Measurements from ENCODE around the gene SOWAHC. TPM values are rescaled to one million over a fixed set of nuclear protein-coding genes. Genes with fewer than 3 reads are reported as not detected.

SOWAHC gene
- total and polyA plus RNA-seq, 4 experiments from 2014 or later = 0.37 to 1.5 (median 1.1) TPM

GRCh38 chr2:109609352-109610024, 4.7 kb upstream of the SOWAHC start:
- peaks cover 25 to 44% of the 10 kb centered on the region in 2 donors for H3K27me3 Mint-ChIP-seq
- POLR2A ChIA-PET (ENCODE audit: partially characterized antibody) = no interaction called here
- no peak for DNase-seq
- peak overlapping the region in 4 of 8 donors; percentile 23 to 55 (median 50) for H3K4me3 Mint-ChIP-seq
- CTCF ChIA-PET (ENCODE audit: partially characterized antibody) = no interaction called here
- H3K36me3 Mint-ChIP-seq = no peaks in the 10 kb centered on the region
- Histone ChIP-seq H3K9me3 (ENCODE audit: control insufficient read depth in 1 of 2, low read length in 2 of 2) (no peaks in the 10 kb centered on the region), H3K4me1 (ENCODE audit: insufficient read depth, low read length) (no peaks in the 10 kb centered on the region), H3K27ac (ENCODE audit: low read depth, low read length) (no peak overlapping the region), H3K4me3 (ENCODE audit: low read length in 2 of 2) (no peak overlapping the region), H3K36me3 (ENCODE audit: insufficient read depth, low read length) (no peaks in the 10 kb centered on the region), H3K27me3 (ENCODE audit: insufficient read depth, low read length) (no peaks in the 10 kb centered on the region)
- H3K4me1 Mint-ChIP-seq = peaks cover 13 to 25% (median 17%) of the 10 kb centered on the region in 4 donors
- peaks cover 0 to 12% (median 6%) of the 10 kb centered on the region in 8 donors for H3K9me3 Mint-ChIP-seq
- H3K27ac Mint-ChIP-seq = peak overlapping the region in 1 of 7 donors; percentile 80
- intact Hi-C loops (cut with micrococcal nuclease) = no loop called here

- POLR2A ChIA-PET (ENCODE audit: partially characterized antibody) = no interaction called here
- no peaks in the 10 kb centered on the region for H3K36me3 ChIP-seq (ENCODE audit: insufficient read depth, low read length)
- H3K4me1 ChIP-seq (ENCODE audit: insufficient read depth, low read length) = no peaks in the 10 kb centered on the region
Observed at GRCh38 chr2:109611467-109612095, 2.6 kb upstream of the SOWAHC start.

GRCh38 chr2:109613081-109613921, 863 bp upstream of the SOWAHC start:
- H3K4me3 Mint-ChIP-seq = peak overlapping the region; percentile 86 to 95 (median 90)
- H3K27ac ChIP-seq (ENCODE audit: low read depth, low read length) = no peak overlapping the region
- no peaks in the 10 kb centered on the region for H3K9me3 ChIP-seq (ENCODE audit: control insufficient read depth in 1 of 2, low read length in 2 of 2)
- intact Hi-C loops (cut with micrococcal nuclease) = no loop called here
- H3K36me3 Mint-ChIP-seq = peaks cover 0 to 2% of the 10 kb centered on the region in 2 donors
- peaks cover 31 to 44% of the 10 kb centered on the region in 2 donors for H3K27me3 Mint-ChIP-seq
- CTCF ChIA-PET (ENCODE audit: partially characterized antibody) = no interaction called here
- H3K4me3 ChIP-seq (ENCODE audit: low read length in 2 of 2) = peak overlapping the region in 1 of 2 donors; percentile 41
- no peaks in the 10 kb centered on the region for H3K36me3 ChIP-seq (ENCODE audit: insufficient read depth, low read length)
- peaks cover 17 to 33% (median 25%) of the 10 kb centered on the region in 4 donors for H3K4me1 Mint-ChIP-seq
- DNase-seq = peak in 2 of 5 donors; percentile 4 to 12
- peaks cover 0 to 12% (median 10%) of the 10 kb centered on the region in 8 donors for H3K9me3 Mint-ChIP-seq
- peaks cover 8% of the 10 kb centered on the region for H3K27me3 ChIP-seq (ENCODE audit: insufficient read depth, low read length)
- POLR2A ChIA-PET (ENCODE audit: partially characterized antibody) = no interaction called here
- peak overlapping the region; percentile 56 to 88 (median 79) for H3K27ac Mint-ChIP-seq
- H3K4me1 ChIP-seq (ENCODE audit: insufficient read depth, low read length) = no peaks in the 10 kb centered on the region

More at GRCh38 chr2:109611467-109612095, 2.6 kb upstream of the SOWAHC start:
- H3K36me3 Mint-ChIP-seq = peaks cover 0 to 2% of the 10 kb centered on the region in 2 donors
- peaks cover 0 to 12% (median 10%) of the 10 kb centered on the region in 8 donors for H3K9me3 Mint-ChIP-seq
- peaks cover 17 to 33% (median 24%) of the 10 kb centered on the region in 4 donors for H3K4me1 Mint-ChIP-seq
- CTCF ChIA-PET (ENCODE audit: partially characterized antibody) = no interaction called here
- peaks cover 8% of the 10 kb centered on the region for H3K27me3 ChIP-seq (ENCODE audit: insufficient read depth, low read length)
- peak overlapping the region in 2 of 8 donors; percentile 13 to 94 for H3K4me3 Mint-ChIP-seq
- no peaks in the 10 kb centered on the region for H3K9me3 ChIP-seq (ENCODE audit: control insufficient read depth in 1 of 2, low read length in 2 of 2)
- peaks cover 29 to 47% of the 10 kb centered on the region in 2 donors for H3K27me3 Mint-ChIP-seq
- no peak for DNase-seq
- no peak overlapping the region for H3K4me3 ChIP-seq (ENCODE audit: low read length in 2 of 2)
- H3K27ac Mint-ChIP-seq = peak overlapping the region in 2 of 7 donors; percentile 29 to 58
- intact Hi-C loops (cut with micrococcal nuclease) = no loop called here
- no peak overlapping the region for H3K27ac ChIP-seq (ENCODE audit: low read depth, low read length)

- Mint-ChIP-seq H3K9me3 (peaks cover 0 to 12% (median 9%) of the 10 kb centered on the region in 8 donors), H3K27me3 (peaks cover 24 to 35% of the 10 kb centered on the region in 2 donors), H3K27ac (peak overlapping the region in 1 of 7 donors; percentile 1), H3K4me3 (peak overlapping the region in 5 of 8 donors; percentile 50 to 75 (median 61)), H3K36me3 (peaks cover 0 to 2% of the 10 kb centered on the region in 2 donors), H3K4me1 (peaks cover 10 to 26% (median 20%) of the 10 kb centered on the region in 4 donors)
- ChIA-PET POLR2A (ENCODE audit: partially characterized antibody) (interaction anchor here (1.4 kb wide), 1 partner anchor 10 kb away, joined by 4 read pairs; no protein-coding TSS in a partner anchor), CTCF (ENCODE audit: partially characterized antibody) (interaction anchor here (1.2 to 1.3 kb wide), 2 partner anchors 14 to 68 kb away, joined by 3 read pairs; no protein-coding TSS in a partner anchor)
- no peaks in the 10 kb centered on the region for H3K9me3 ChIP-seq (ENCODE audit: control insufficient read depth in 1 of 2, low read length in 2 of 2)
- H3K27ac ChIP-seq (ENCODE audit: low read depth, low read length) = no peak overlapping the region
- H3K4me3 ChIP-seq (ENCODE audit: low read length in 2 of 2) = peak overlapping the region in 1 of 2 donors; percentile 41
- H3K4me1 ChIP-seq (ENCODE audit: insufficient read depth, low read length) = no peaks in the 10 kb centered on the region
- intact Hi-C loops (cut with micrococcal nuclease) = no loop called here
- H3K36me3 ChIP-seq (ENCODE audit: insufficient read depth, low read length) = no peaks in the 10 kb centered on the region
- DNase-seq = peak in 2 of 5 donors; percentile 14 to 35
- H3K27me3 ChIP-seq (ENCODE audit: insufficient read depth, low read length) = peaks cover 8% of the 10 kb centered on the region
Observed at GRCh38 chr2:109614715-109615636, 812 bp downstream of the SOWAHC start.

GRCh38 chr2:109615637-109616144, 1.5 kb downstream of the SOWAHC start:
- H3K4me1 ChIP-seq (ENCODE audit: insufficient read depth, low read length) = no peaks in the 10 kb centered on the region
- H3K27ac Mint-ChIP-seq = peak overlapping the region in 3 of 7 donors; percentile 1 to 35 (median 17)
- H3K4me3 ChIP-seq (ENCODE audit: low read length in 2 of 2) = no peak overlapping the region
- ChIA-PET POLR2A (ENCODE audit: partially characterized antibody) (interaction anchor here (1.4 kb wide), 1 partner anchor 10 kb away, joined by 4 read pairs; no protein-coding TSS in a partner anchor), CTCF (ENCODE audit: partially characterized antibody) (interaction anchor here (1.3 kb wide), 1 partner anchor 69 kb away, joined by 3 read pairs; no protein-coding TSS in a partner anchor)
- no peaks in the 10 kb centered on the region for H3K9me3 ChIP-seq (ENCODE audit: control insufficient read depth in 1 of 2, low read length in 2 of 2)
- peaks cover 0 to 2% of the 10 kb centered on the region in 2 donors for H3K36me3 Mint-ChIP-seq
- no peak overlapping the region for H3K27ac ChIP-seq (ENCODE audit: low read depth, low read length)
- no peaks in the 10 kb centered on the region for H3K36me3 ChIP-seq (ENCODE audit: insufficient read depth, low read length)
- intact Hi-C loops (cut with micrococcal nuclease) = no loop called here
- peaks cover 24 to 35% of the 10 kb centered on the region in 2 donors for H3K27me3 Mint-ChIP-seq
- H3K9me3 Mint-ChIP-seq = peaks cover 0 to 12% (median 9%) of the 10 kb centered on the region in 8 donors
- H3K4me1 Mint-ChIP-seq = peaks cover 10 to 26% (median 20%) of the 10 kb centered on the region in 4 donors
- peaks cover 8% of the 10 kb centered on the region for H3K27me3 ChIP-seq (ENCODE audit: insufficient read depth, low read length)
- peak overlapping the region; percentile 32 to 75 (median 54) for H3K4me3 Mint-ChIP-seq
- DNase-seq = no peak

- Histone ChIP-seq H3K9me3 (ENCODE audit: control insufficient read depth in 1 of 2, low read length in 2 of 2) (no peaks in the 10 kb centered on the region), H3K27ac (ENCODE audit: low read depth, low read length) (no peak overlapping the region), H3K36me3 (ENCODE audit: insufficient read depth, low read length) (no peaks in the 10 kb centered on the region), H3K4me3 (ENCODE audit: low read length in 2 of 2) (no peak overlapping the region), H3K4me1 (ENCODE audit: insufficient read depth, low read length) (no peaks in the 10 kb centered on the region), H3K27me3 (ENCODE audit: insufficient read depth, low read length) (peaks cover 8% of the 10 kb centered on the region)
- intact Hi-C loops (cut with micrococcal nuclease) = no loop called here
- H3K27ac Mint-ChIP-seq = peak overlapping the region in 1 of 7 donors; percentile 35
- CTCF ChIA-PET (ENCODE audit: partially characterized antibody) = no interaction called here
- no peak for DNase-seq
- POLR2A ChIA-PET (ENCODE audit: partially characterized antibody) = no interaction called here
- H3K4me3 Mint-ChIP-seq = peak overlapping the region in 6 of 8 donors; percentile 21 to 67 (median 58)
- H3K9me3 Mint-ChIP-seq = peaks cover 0 to 12% (median 7%) of the 10 kb centered on the region in 8 donors
- peaks cover 0 to 2% of the 10 kb centered on the region in 2 donors for H3K36me3 Mint-ChIP-seq
- peaks cover 10 to 26% (median 20%) of the 10 kb centered on the region in 4 donors for H3K4me1 Mint-ChIP-seq
- H3K27me3 Mint-ChIP-seq = peaks cover 24 to 35% of the 10 kb centered on the region in 2 donors
Observed at GRCh38 chr2:109616184-109616583, 2.0 kb downstream of the SOWAHC start.

Measured in CD4-positive, alpha-beta memory T cell (primary cell).